Activated CD4-positive, alpha-beta T cell treated with anti-CD3 and anti-CD28 coated beads, Interleukin-2, amount 50 U/mL, for 4 hours (primary cell): ENCODE data around the gene SEC61A1.

ENCODE experiments used
- DNase-seq, 2 experiments: peaks; one replicate each; pipeline ENCODE4 v3.0.0-alpha.2; 2020

Gene SEC61A1

GRCh38 chr3:128060473-128061381, 8.5 kb downstream of the SEC61A1 start:
- DNase-seq: no peak

GRCh38 chr3:128062033-128062745, 10.0 kb downstream of the SEC61A1 start:
- no peak for DNase-seq

- no peak for DNase-seq
These were observed 11.6 kb downstream of the SEC61A1 start for GRCh38 chr3:128063865-128064264.

- no peak for DNase-seq
These were observed 12.7 kb downstream of the SEC61A1 start for GRCh38 chr3:128064962-128065361.

- DNase-seq: no peak
These were observed 13.9 kb downstream of the SEC61A1 start for GRCh38 chr3:128066114-128066513.

GRCh38 chr3:128066676-128067075, 14.4 kb downstream of the SEC61A1 start:
- no peak for DNase-seq

- no peak for DNase-seq
These were observed 15.3 kb downstream of the SEC61A1 start for GRCh38 chr3:128067489-128067888.

- DNase-seq: no peak
These were observed 16.0 kb downstream of the SEC61A1 start for GRCh38 chr3:128068156-128068620.

GRCh38 chr3:128069271-128069670, 17.0 kb downstream of the SEC61A1 start:
- no peak for DNase-seq

GRCh38 chr3:128070898-128071591, 18.8 kb downstream of the SEC61A1 start:
- no peak for DNase-seq

GRCh38 chr3:128071771-128072453, 19.7 kb downstream of the SEC61A1 start:
- no peak for DNase-seq

- DNase-seq: no peak
These were observed 20.4 kb downstream of the SEC61A1 start for GRCh38 chr3:128072454-128073184.

GRCh38 chr3:128073185-128073725, 21.0 kb downstream of the SEC61A1 start:
- DNase-seq: no peak

GRCh38 chr3:128073807-128074206, 21.6 kb downstream of the SEC61A1 start:
- DNase-seq: no peak

- DNase-seq: no peak
These were observed 22.7 kb downstream of the SEC61A1 start for GRCh38 chr3:128074851-128075521.

GRCh38 chr3:128075522-128076482, 23.6 kb downstream of the SEC61A1 start:
- peak; percentile 79 for DNase-seq

- peak; percentile 23 to 28 for DNase-seq
These were observed 24.4 kb downstream of the SEC61A1 start for GRCh38 chr3:128076483-128077201.

- DNase-seq: no peak
These were observed 25.0 kb downstream of the SEC61A1 start for GRCh38 chr3:128077202-128077624.

- no peak for DNase-seq
These were observed 25.4 kb downstream of the SEC61A1 start for GRCh38 chr3:128077665-128078064.
